ENCODE data around the gene KANK3. TPM values are rescaled to one million over a fixed set of nuclear protein-coding genes. Genes with fewer than 3 reads are reported as not detected.

Gene KANK3
- total and polyA plus RNA-seq, 7 donors, result 0.92 to 8.9 (median 6.5) TPM

Small RNA genes within 50 kb of the gene (small RNA-seq; reads per million reads assigned to genes)
- 0 to 0.87 (median 0.43) reads per million in 3 donors for gene MIR4999

Other genes with a start within 250 kb of the KANK3 start
- gene FBN3, start 193.7 kb downstream of the KANK3 start, total RNA-seq, result not detected
- gene FBN3, start 193.7 kb downstream of the KANK3 start, polyA plus RNA-seq, result under 1 TPM in 1 of 3 donors, not detected in 2; 0.06 TPM
- 10 to 100 TPM; 24.1 to 40.0 (median 30.2) TPM for gene CERS4, start 133.9 kb downstream of the KANK3 start, total RNA-seq
- gene CERS4, start 133.9 kb downstream of the KANK3 start, polyA plus RNA-seq, result 10 to 100 TPM in 2 of 3 donors, 1 to 10 TPM in 1; 1.4 to 18.6 (median 11.4) TPM
- 10 to 100 TPM; 22.5 to 39.6 (median 28.7) TPM for gene CD320, start 34.9 kb downstream of the KANK3 start, total RNA-seq
- 10 to 100 TPM; 10.2 to 72.6 (median 12.0) TPM for gene CD320, start 34.9 kb downstream of the KANK3 start, polyA plus RNA-seq
- 10 to 100 TPM; 21.0 to 35.5 (median 27.5) TPM for gene NDUFA7, start 21.9 kb downstream of the KANK3 start, total RNA-seq
- gene NDUFA7, start 21.9 kb downstream of the KANK3 start, polyA plus RNA-seq, result 100 to 1,000 TPM; 115 to 146 (median 130) TPM
- 100 to 1,000 TPM; 244 to 601 (median 414) TPM for gene RPS28, start 21.8 kb downstream of the KANK3 start, total RNA-seq
- 100 to 1,000 TPM; 574 to 938 (median 657) TPM for gene RPS28, start 21.8 kb downstream of the KANK3 start, polyA plus RNA-seq
- 10 to 100 TPM in 3 of 4 donors, 1 to 10 TPM in 1; 7.1 to 31.6 (median 24.0) TPM for gene ANGPTL4, start 20.9 kb upstream of the KANK3 start, total RNA-seq
- gene ANGPTL4, start 20.9 kb upstream of the KANK3 start, polyA plus RNA-seq, result 10 to 100 TPM in 1 of 3 donors, 1 to 10 TPM in 2; 2.3 to 10.3 (median 2.4) TPM
- 10 to 100 TPM; 17.5 to 42.1 (median 28.7) TPM for gene RAB11B, start 47.1 kb upstream of the KANK3 start, total RNA-seq
- gene RAB11B, start 47.1 kb upstream of the KANK3 start, polyA plus RNA-seq, result 100 to 1,000 TPM in 1 of 3 donors, 10 to 100 TPM in 2; 67.0 to 103 (median 82.9) TPM
- gene MARCHF2, start 70.0 kb upstream of the KANK3 start, total RNA-seq, result 100 to 1,000 TPM; 283 to 383 (median 303) TPM
- gene MARCHF2, start 70.0 kb upstream of the KANK3 start, polyA plus RNA-seq, result 10 to 100 TPM; 25.8 to 46.2 (median 42.1) TPM
- gene HNRNPM, start 101.7 kb upstream of the KANK3 start, total RNA-seq, result 100 to 1,000 TPM in 1 of 4 donors, 10 to 100 TPM in 3; 62.8 to 100 (median 76.1) TPM
- gene HNRNPM, start 101.7 kb upstream of the KANK3 start, polyA plus RNA-seq, result 100 to 1,000 TPM in 1 of 3 donors, 10 to 100 TPM in 2; 80.5 to 224 (median 83.9) TPM
- gene PRAM1, start 159.4 kb upstream of the KANK3 start, total RNA-seq, result 1 to 10 TPM in 1 of 4 donors, under 1 TPM in 2, not detected in 1; 0.16 to 1.1 (median 0.36) TPM
- 1 to 10 TPM in 1 of 3 donors, under 1 TPM in 2; 0.60 to 1.5 (median 0.69) TPM for gene PRAM1, start 159.4 kb upstream of the KANK3 start, polyA plus RNA-seq
- gene ZNF414, start 170.9 kb upstream of the KANK3 start, total RNA-seq, result 10 to 100 TPM in 2 of 4 donors, 1 to 10 TPM in 2; 3.6 to 18.9 (median 10.9) TPM
- gene ZNF414, start 170.9 kb upstream of the KANK3 start, polyA plus RNA-seq, result 10 to 100 TPM; 17.1 to 31.0 (median 24.0) TPM
- 10 to 100 TPM in 3 of 4 donors, 1 to 10 TPM in 1; 7.4 to 13.2 (median 11.6) TPM for gene MYO1F, start 234.2 kb upstream of the KANK3 start, total RNA-seq
- gene MYO1F, start 234.2 kb upstream of the KANK3 start, polyA plus RNA-seq, result 10 to 100 TPM in 1 of 3 donors, 1 to 10 TPM in 2; 6.6 to 19.4 (median 6.9) TPM

Measured in sigmoid colon (tissue), 7 donors.